HEK293 (cell line): ENCODE measurements around the gene FOXO6.

Experiments
- CTCF ChIA-PET: fragments of 350-600 bp; formaldehyde crosslinking; extraction: SDS; loops from one replicate; lab custom pipeline; 2021; ENCODE audit warnings: antibody characterized with exemption; lab: Yijun Ruan, JAX
- POLR2A ChIA-PET: fragments of 300-600 bp; formaldehyde crosslinking; extraction: SDS; loops from one replicate; lab custom pipeline; 2020; ENCODE audit warnings: antibody characterized with exemption, inconsistent platforms; lab: Yijun Ruan, JAX
- H3K27ac ChIP-seq: fragments of 200-500 bp; sonication (Bioruptor generic); 2 replicates; pipeline ENCODE4 v1.5.1; 2014; ENCODE audit warnings: low read depth, low read length, control low read depth, inconsistent platforms; ENCODE audit errors: extremely low read depth
- H3K36me3 ChIP-seq, 2 experiments: fragments of 200-500 bp in 1 of 2; sonication (Bioruptor generic) in 1 of 2; 1 replicate in 1 of 2; 2 replicates in 1 of 2; pipeline ENCODE4 v1.5.1; 2014 to 2017; ENCODE audit warnings: inconsistent platforms in 2 of 2, low read length in 2 of 2; ENCODE audit not compliant: control insufficient read depth in 2 of 2, insufficient read depth in 1 of 2
- H3K4me1 ChIP-seq: fragments of 200-500 bp; sonication (Bioruptor generic); 2 replicates; pipeline ENCODE4 v1.5.1; 2014; ENCODE audit warnings: mild to moderate bottlenecking, low read length, inconsistent platforms; ENCODE audit not compliant: control insufficient read depth, insufficient read depth
- H3K4me3 ChIP-seq: 2 replicates; pipeline ENCODE4 v1.5.1; 2011; ENCODE audit warnings: low read depth, mild to moderate bottlenecking, control low read depth, low read length, moderate library complexity
- H3K9me3 ChIP-seq: fragments of 200-500 bp; sonication (Bioruptor generic); 2 replicates; pipeline ENCODE4 v1.5.1; 2014; ENCODE audit warnings: low read depth, low read length, inconsistent platforms; ENCODE audit not compliant: control insufficient read depth, insufficient read depth
- FEZF1 ChIP-seq: fragments of 450-650 bp; formaldehyde crosslinking; IDR thresholded peaks from 2 replicates; pipeline ENCODE4 v1.5.1; 2016; ENCODE audit warnings: missing biosample characterization, missing genetic modification characterization
- GLIS1 ChIP-seq: fragments of 450-650 bp; formaldehyde crosslinking; IDR thresholded peaks from 2 replicates; pipeline ENCODE4 v1.5.1; 2016; ENCODE audit warnings: missing biosample characterization, missing genetic modification characterization
- KLF10 ChIP-seq: fragments of 450-650 bp; IDR thresholded peaks from 2 replicates; pipeline ENCODE4 v1.5.1; 2018; ENCODE audit warnings: missing biosample characterization, mild to moderate bottlenecking, missing genetic modification characterization
- KLF8 ChIP-seq: fragments of 450-650 bp; formaldehyde crosslinking; IDR thresholded peaks from 2 replicates; pipeline ENCODE4 v1.5.1; 2016; ENCODE audit warnings: missing biosample characterization, missing genetic modification characterization
- OSR2 ChIP-seq: fragments of 450-650 bp; formaldehyde crosslinking; IDR thresholded peaks from 2 replicates; pipeline ENCODE4 v1.5.1; 2016; ENCODE audit warnings: missing biosample characterization, missing genetic modification characterization
- REPIN1 ChIP-seq: fragments of 450-650 bp; formaldehyde crosslinking; IDR thresholded peaks from 2 replicates; pipeline ENCODE4 v1.5.1; 2017; ENCODE audit warnings: missing biosample characterization, missing genetic modification characterization, low read depth
- SP2 ChIP-seq: fragments of 450-650 bp; formaldehyde crosslinking; IDR thresholded peaks from 2 replicates; pipeline ENCODE4 v1.5.1; 2016; ENCODE audit warnings: missing biosample characterization, missing genetic modification characterization
- YY1 ChIP-seq: fragments of 450-650 bp; formaldehyde crosslinking; IDR thresholded peaks from 2 replicates; pipeline ENCODE4 v1.5.1; 2018; ENCODE audit warnings: missing biosample characterization, missing genetic modification characterization
- ZBTB11 ChIP-seq: fragments of 450-650 bp; formaldehyde crosslinking; conservative IDR thresholded peaks from 2 replicates; pipeline ENCODE4 v1.5.1; 2016; ENCODE audit warnings: low read depth, missing biosample characterization, missing genetic modification characterization
- ZBTB17 ChIP-seq: fragments of 450-650 bp; formaldehyde crosslinking; IDR thresholded peaks from 2 replicates; pipeline ENCODE4 v1.5.1; 2016; ENCODE audit warnings: missing biosample characterization, missing genetic modification characterization
- ZBTB7A ChIP-seq: fragments of 450-650 bp; formaldehyde crosslinking; IDR thresholded peaks from 2 replicates; pipeline ENCODE4 v1.5.1; 2016; ENCODE audit warnings: low read depth, missing biosample characterization, missing genetic modification characterization
- ZNF157 ChIP-seq: fragments of 450-650 bp; formaldehyde crosslinking; IDR thresholded peaks from 2 replicates; pipeline ENCODE4 v1.5.1; 2016; ENCODE audit warnings: missing biosample characterization, missing genetic modification characterization
- ZNF184 ChIP-seq: fragments of 450-650 bp; IDR thresholded peaks from 2 replicates; pipeline ENCODE4 v1.5.1; 2018; ENCODE audit warnings: missing biosample characterization, mild to moderate bottlenecking, missing genetic modification characterization
- ZNF19 ChIP-seq: fragments of 450-650 bp; formaldehyde crosslinking; IDR thresholded peaks from 2 replicates; pipeline ENCODE4; 2016; ENCODE audit warnings: missing biosample characterization, missing genetic modification characterization, low read depth
- ZNF23 ChIP-seq: fragments of 450-650 bp; formaldehyde crosslinking; IDR thresholded peaks from 2 replicates; pipeline ENCODE4 v1.5.1; 2016; ENCODE audit warnings: missing biosample characterization, missing genetic modification characterization, borderline replicate concordance
- ZNF274 ChIP-seq, 2 experiments: fragments of 200-500 bp in 1 of 2; fragments of 450-650 bp in 1 of 2; sonication (Bioruptor generic) in 1 of 2; formaldehyde crosslinking in 1 of 2; IDR thresholded peaks; 2 replicates each; pipeline versions ENCODE4 v1.5.1 to v1.6.1; 2014 to 2016; ENCODE audit warnings: borderline replicate concordance in 1 of 2, inconsistent platforms in 1 of 2, low read length in 1 of 2, missing biosample characterization in 1 of 2, missing genetic modification characterization in 1 of 2
- ZNF311 ChIP-seq: fragments of 450-650 bp; formaldehyde crosslinking; IDR thresholded peaks from 2 replicates; pipeline ENCODE4 v1.5.1; 2017; ENCODE audit warnings: missing biosample characterization, missing genetic modification characterization, borderline replicate concordance
- ZNF335 ChIP-seq: fragments of 450-650 bp; formaldehyde crosslinking; conservative IDR thresholded peaks from 2 replicates; pipeline ENCODE4 v1.5.1; 2016; ENCODE audit warnings: missing biosample characterization, missing genetic modification characterization
- ZNF350 ChIP-seq: fragments of 450-650 bp; formaldehyde crosslinking; IDR thresholded peaks from 2 replicates; pipeline ENCODE4 v1.5.0; 2017; ENCODE audit warnings: missing biosample characterization, mild to moderate bottlenecking, missing genetic modification characterization
- ZNF423 ChIP-seq: fragments of 450-650 bp; formaldehyde crosslinking; IDR thresholded peaks from 2 replicates; pipeline ENCODE4 v1.5.1; 2016; ENCODE audit warnings: missing biosample characterization, missing genetic modification characterization
- ZNF488 ChIP-seq: fragments of 450-650 bp; formaldehyde crosslinking; IDR thresholded peaks from 2 replicates; pipeline ENCODE4 v1.5.1; 2016; ENCODE audit warnings: missing biosample characterization, missing genetic modification characterization
- ZNF561 ChIP-seq: fragments of 450-650 bp; IDR thresholded peaks from 2 replicates; pipeline ENCODE4 v1.5.1; 2018; ENCODE audit warnings: missing biosample characterization, missing genetic modification characterization, borderline replicate concordance
- ZNF585B ChIP-seq: fragments of 450-650 bp; formaldehyde crosslinking; IDR thresholded peaks from 2 replicates; pipeline ENCODE4 v1.5.1; 2016; ENCODE audit warnings: missing biosample characterization, missing genetic modification characterization
- ZNF600 ChIP-seq: fragments of 450-650 bp; formaldehyde crosslinking; IDR thresholded peaks from 2 replicates; pipeline ENCODE4 v1.5.1; 2016; ENCODE audit warnings: missing biosample characterization, missing genetic modification characterization
- ZNF621 ChIP-seq: fragments of 450-650 bp; formaldehyde crosslinking; IDR thresholded peaks from 2 replicates; pipeline ENCODE4 v1.5.1; 2017; ENCODE audit warnings: missing biosample characterization, missing genetic modification characterization
- ZNF623 ChIP-seq: fragments of 450-650 bp; formaldehyde crosslinking; IDR thresholded peaks from 2 replicates; pipeline ENCODE4 v1.5.1; 2016; ENCODE audit warnings: missing biosample characterization, missing genetic modification characterization
- ZNF660 ChIP-seq: fragments of 450-650 bp; IDR thresholded peaks from 2 replicates; pipeline ENCODE4 v1.5.1; 2018; ENCODE audit warnings: missing biosample characterization, mild to moderate bottlenecking, missing genetic modification characterization
- ZNF692 ChIP-seq: fragments of 450-650 bp; formaldehyde crosslinking; IDR thresholded peaks from 2 replicates; pipeline ENCODE4 v1.5.1; 2016; ENCODE audit warnings: missing biosample characterization, missing genetic modification characterization
- ZNF768 ChIP-seq: fragments of 450-650 bp; formaldehyde crosslinking; IDR thresholded peaks from 2 replicates; pipeline ENCODE4 v1.5.1; 2018; ENCODE audit warnings: missing biosample characterization, mild to moderate bottlenecking, missing genetic modification characterization
- ZNF776 ChIP-seq: fragments of 450-650 bp; formaldehyde crosslinking; IDR thresholded peaks from 2 replicates; pipeline ENCODE4 v1.5.0; 2017; ENCODE audit warnings: missing biosample characterization, missing genetic modification characterization, borderline replicate concordance
- ZNF785 ChIP-seq: fragments of 450-650 bp; formaldehyde crosslinking; IDR thresholded peaks from 2 replicates; pipeline ENCODE4 v1.5.1; 2016; ENCODE audit warnings: missing biosample characterization, missing genetic modification characterization
- ZNF791 ChIP-seq: fragments of 450-650 bp; formaldehyde crosslinking; IDR thresholded peaks from 2 replicates; pipeline ENCODE4 v1.5.1; 2016; ENCODE audit warnings: missing biosample characterization, missing genetic modification characterization

The FOXO6 gene

GRCh38 chr1:41315871-41316270 is 45.4 kb upstream of the FOXO6 start (continued):
- TF ChIP-seq ZNF692 (tag by site-specific recombination) (no peak), ZNF621 (no peak), SP2 (tag by site-specific recombination) (no peak), ZBTB7A (no peak), ZNF157 (tag by site-specific recombination) (no peak), ZNF19 (tag by site-specific recombination) (no peak), ZNF23 (tag by site-specific recombination) (no peak)

- POLR2A ChIA-PET, result interaction anchor here (0.6 kb wide), 1 partner anchor 45 kb away, joined by 4 read pairs; no protein-coding TSS in a partner anchor
- Histone ChIP-seq H3K27ac (no peak overlapping the region), H3K9me3 (no peaks in the 10 kb centered on the region)
- TF ChIP-seq ZNF311 (tag by site-specific recombination), result no peak
- TF ChIP-seq ZNF350 (tag by site-specific recombination), result no peak
- TF ChIP-seq FEZF1 (tag by site-specific recombination), result no peak
- TF ChIP-seq ZNF488 (tag by site-specific recombination), result no peak
- no peak for TF ChIP-seq ZNF600 (tag by site-specific recombination)
- no peak for TF ChIP-seq ZNF585B (tag by site-specific recombination)
- TF ChIP-seq ZNF184 (tag by site-specific recombination), result no peak
- TF ChIP-seq ZNF561 (tag by site-specific recombination), result no peak
- TF ChIP-seq KLF8 (tag by site-specific recombination), result no peak
- no peak for TF ChIP-seq ZNF623 (tag by site-specific recombination)
- no peak for TF ChIP-seq ZNF768 (tag by site-specific recombination)
- no peak for TF ChIP-seq GLIS1 (tag by site-specific recombination)
- TF ChIP-seq ZNF335 (tag by site-specific recombination), result no peak
- no peak for TF ChIP-seq ZNF785
- TF ChIP-seq ZNF776, result no peak
- no peak for TF ChIP-seq ZNF660 (tag by site-specific recombination)
- TF ChIP-seq ZBTB17 (tag by site-specific recombination), result no peak
- no peak for TF ChIP-seq YY1 (tag by site-specific recombination)
- TF ChIP-seq, all 188 proteins: peak for 0
- Histone ChIP-seq H3K4me3 (no peak overlapping the region), H3K4me1 (no peaks in the 10 kb centered on the region), H3K36me3 (no peaks in the 10 kb centered on the region)
- CTCF ChIA-PET, result interaction anchor here (0.5 to 7.6 kb wide), 6 partner anchors 15 to 118 kb away, joined by 3 to 49 read pairs (median 4); no protein-coding TSS in a partner anchor
These were observed 43.9 kb upstream of the FOXO6 start for GRCh38 chr1:41317361-41317760.

- Histone ChIP-seq H3K36me3 (no peaks in the 10 kb centered on the region), H3K4me3 (no peak overlapping the region), H3K27ac (no peak overlapping the region), H3K4me1 (no peaks in the 10 kb centered on the region), H3K9me3 (no peaks in the 10 kb centered on the region)
- CTCF ChIA-PET, result interaction anchor here (0.5 to 7.6 kb wide), 8 partner anchors 11 to 290 kb away, joined by 3 to 49 read pairs (median 5); no protein-coding TSS in a partner anchor
- POLR2A ChIA-PET, result no interaction called here
- no peak for TF ChIP-seq ZNF423
- TF ChIP-seq ZBTB11 (tag by site-specific recombination), result no peak
- TF ChIP-seq ZNF791 (tag by site-specific recombination), result no peak
- no peak for TF ChIP-seq REPIN1
- TF ChIP-seq ZNF785, result no peak
- no peak for TF ChIP-seq ZNF274 (IDR thresholded peaks at IDR 0.05; ENCODE audit: low read length)
- TF ChIP-seq ZNF274 (tag by site-specific recombination; IDR thresholded peaks at IDR 0.05; ENCODE audit: borderline replicate concordance), result no peak
- no peak for TF ChIP-seq KLF10 (tag by site-specific recombination)
- TF ChIP-seq OSR2 (tag by site-specific recombination), result no peak
These were observed 43.1 kb upstream of the FOXO6 start for GRCh38 chr1:41318135-41318534.
